ENCODE results near the gene SSX5.
"Not testable (repeated sequence)": the region's sequence is repeated elsewhere in the genome, so short reads cannot be mapped to it uniquely, and the experiment has no call there.

The SSX5 gene

GRCh38 chrX:48196745-48197201 is at the start of gene SSX5:
Gene SSX5 (minus strand): TSS chrX:48196795. CDS start chrX:48195358, 1,437 bp downstream.
- H3K27ac ChIP-seq, result no peak within 1 kb of the TSS
- H3K27me3 ChIP-seq (ENCODE audit: control insufficient read depth, insufficient read depth, low read length), result no peaks in the 10 kb centered on the region
- no peaks in the 10 kb centered on the region for H3K9me3 ChIP-seq (ENCODE audit: control insufficient read depth, low read length)
- H3K36me3 ChIP-seq (ENCODE audit: control insufficient read depth, insufficient read depth, low read length), result no peaks in the 10 kb centered on the region
- no peak for TF ChIP-seq CTCF (IDR thresholded peaks at IDR 0.05)
- H3K4me2 ChIP-seq (ENCODE audit: low read length), result no peak within 1 kb of the TSS
- H3K4me1 ChIP-seq, result no peaks in the 10 kb centered on the region
- no peak within 1 kb of the TSS for H2AFZ ChIP-seq
- H3K9ac ChIP-seq, result no peak within 1 kb of the TSS
- H3K79me2 ChIP-seq, result no peaks in the 10 kb centered on the region
- no peak within 1 kb of the TSS for H3K4me3 ChIP-seq (ENCODE audit: low read depth, low read length)

DNA sequence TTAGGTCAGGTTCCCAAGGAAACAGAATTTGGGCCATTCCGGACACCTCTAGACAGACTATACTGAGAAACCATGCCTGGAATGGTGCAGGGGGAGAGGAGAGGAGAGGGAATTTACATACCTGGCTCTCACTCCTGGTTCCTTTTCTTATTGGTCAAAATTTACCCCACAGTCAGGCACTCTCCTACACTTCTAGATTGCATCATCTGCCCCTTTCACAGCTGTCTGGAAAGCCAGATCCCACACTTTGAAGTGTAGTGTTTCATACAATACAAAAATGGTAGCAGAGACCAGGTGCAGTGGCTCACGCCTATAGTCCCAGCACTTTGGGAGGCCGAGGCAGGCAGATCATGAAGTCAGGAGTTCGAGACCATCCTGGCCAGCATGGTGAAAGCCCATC is 27.6 kb upstream of the SSX5 start:
- not testable (repeated sequence) for H3K4me1 ChIP-seq; H3K27ac ChIP-seq; H3K36me3 ChIP-seq (ENCODE audit: control insufficient read depth, insufficient read depth, low read length); H3K4me2 ChIP-seq (ENCODE audit: low read length); H3K4me3 ChIP-seq (ENCODE audit: low read depth, low read length); H3K27me3 ChIP-seq (ENCODE audit: control insufficient read depth, insufficient read depth, low read length); H3K79me2 ChIP-seq; H3K9me3 ChIP-seq (ENCODE audit: control insufficient read depth, low read length); H3K9ac ChIP-seq; H2AFZ ChIP-seq

- H3K36me3 ChIP-seq (ENCODE audit: control insufficient read depth, insufficient read depth, low read length); H3K27ac ChIP-seq; H2AFZ ChIP-seq; H3K4me2 ChIP-seq (ENCODE audit: low read length); H3K9me3 ChIP-seq (ENCODE audit: control insufficient read depth, low read length); H3K27me3 ChIP-seq (ENCODE audit: control insufficient read depth, insufficient read depth, low read length); H3K79me2 ChIP-seq; H3K9ac ChIP-seq; H3K4me1 ChIP-seq; H3K4me3 ChIP-seq (ENCODE audit: low read depth, low read length): not testable (repeated sequence)
These were observed 17.7 kb upstream of the SSX5 start for GRCh38 chrX:48214341-48214740.

GRCh38 chrX:48190024-48190423 is 6.6 kb downstream of the SSX5 start:
- H3K36me3 ChIP-seq (ENCODE audit: control insufficient read depth, insufficient read depth, low read length); H3K79me2 ChIP-seq; H2AFZ ChIP-seq; H3K4me3 ChIP-seq (ENCODE audit: low read depth, low read length); H3K9me3 ChIP-seq (ENCODE audit: control insufficient read depth, low read length); H3K27ac ChIP-seq; H3K9ac ChIP-seq; H3K4me2 ChIP-seq (ENCODE audit: low read length); H3K27me3 ChIP-seq (ENCODE audit: control insufficient read depth, insufficient read depth, low read length); H3K4me1 ChIP-seq: not testable (repeated sequence)

GRCh38 chrX:48181882-48182281 is 14.7 kb downstream of the SSX5 start:
- not testable (repeated sequence) for H3K79me2 ChIP-seq; H3K9ac ChIP-seq; H3K9me3 ChIP-seq (ENCODE audit: control insufficient read depth, low read length); H3K4me1 ChIP-seq; H3K4me2 ChIP-seq (ENCODE audit: low read length); H3K27me3 ChIP-seq (ENCODE audit: control insufficient read depth, insufficient read depth, low read length); H3K27ac ChIP-seq; H3K4me3 ChIP-seq (ENCODE audit: low read depth, low read length); H2AFZ ChIP-seq; H3K36me3 ChIP-seq (ENCODE audit: control insufficient read depth, insufficient read depth, low read length)

- Histone ChIP-seq H3K79me2 (no peaks in the 10 kb centered on the region), H3K4me2 (ENCODE audit: low read length) (no peak overlapping the region), H3K4me1 (no peaks in the 10 kb centered on the region), H3K27ac (no peak overlapping the region), H3K36me3 (ENCODE audit: control insufficient read depth, insufficient read depth, low read length) (no peaks in the 10 kb centered on the region), H3K4me3 (ENCODE audit: low read depth, low read length) (no peak overlapping the region), H3K27me3 (ENCODE audit: control insufficient read depth, insufficient read depth, low read length) (no peaks in the 10 kb centered on the region), H3K9me3 (ENCODE audit: control insufficient read depth, low read length) (no peaks in the 10 kb centered on the region), H3K9ac (no peak overlapping the region), H2AFZ (no peak overlapping the region)
- TF ChIP-seq CTCF (IDR thresholded peaks at IDR 0.05), result no peak
These were observed 15.8 kb downstream of the SSX5 start for GRCh38 chrX:48180811-48181210.

- Histone ChIP-seq H3K9me3 (ENCODE audit: control insufficient read depth, low read length) (no peaks in the 10 kb centered on the region), H3K9ac (no peak overlapping the region), H3K27me3 (ENCODE audit: control insufficient read depth, insufficient read depth, low read length) (no peaks in the 10 kb centered on the region), H3K4me2 (ENCODE audit: low read length) (no peak overlapping the region), H2AFZ (no peak overlapping the region), H3K27ac (no peak overlapping the region), H3K79me2 (no peaks in the 10 kb centered on the region), H3K4me1 (no peaks in the 10 kb centered on the region), H3K4me3 (ENCODE audit: low read depth, low read length) (no peak overlapping the region), H3K36me3 (ENCODE audit: control insufficient read depth, insufficient read depth, low read length) (no peaks in the 10 kb centered on the region)
- TF ChIP-seq CTCF (IDR thresholded peaks at IDR 0.05), result no peak
These were observed 16.9 kb downstream of the SSX5 start for GRCh38 chrX:48179691-48180090.

DNA sequence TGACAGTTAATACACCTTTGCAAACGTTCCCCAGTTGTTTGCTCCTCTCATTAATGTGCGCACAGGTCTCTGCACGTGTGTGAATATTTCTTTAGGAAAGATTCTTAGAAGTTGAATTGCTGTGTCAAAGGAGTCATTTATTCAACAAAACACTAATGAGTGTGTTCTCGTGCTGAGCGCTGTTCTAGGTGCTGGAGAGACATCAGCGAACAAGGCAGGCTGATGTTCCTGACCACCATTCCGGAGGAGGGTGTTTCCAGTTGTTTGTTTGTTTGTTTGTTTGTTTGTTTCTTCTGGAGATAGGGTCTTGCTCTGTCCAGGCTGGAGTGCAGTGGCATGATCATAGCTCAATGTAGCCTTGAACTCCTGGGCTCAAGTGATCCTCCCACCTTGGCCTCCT is 30.3 kb downstream of the SSX5 start:
- H3K9ac ChIP-seq; H3K4me1 ChIP-seq; H3K9me3 ChIP-seq (ENCODE audit: control insufficient read depth, low read length); H3K4me3 ChIP-seq (ENCODE audit: low read depth, low read length); H2AFZ ChIP-seq; H3K79me2 ChIP-seq; H3K27me3 ChIP-seq (ENCODE audit: control insufficient read depth, insufficient read depth, low read length); H3K4me2 ChIP-seq (ENCODE audit: low read length); H3K36me3 ChIP-seq (ENCODE audit: control insufficient read depth, insufficient read depth, low read length); H3K27ac ChIP-seq: not testable (repeated sequence)

Measured in parathyroid adenoma (tissue), 2 donors.